Stimulated activated naive CD4-positive, alpha-beta T cell (primary cell): ENCODE results near the gene NBR1.
"Not testable (repeated sequence)": the region's sequence is repeated elsewhere in the genome, so short reads cannot be mapped to it uniquely, and the experiment has no call there.

Source experiments
- DNase-seq, 6 experiments: peaks; one replicate each; lab custom pipeline; 2025; lab: John Stamatoyannopoulos, UW

Gene NBR1

GRCh38 chr17:43212641-43213490 is 41.9 kb downstream of the NBR1 start:
- peak in 1 of 6 experiments; percentile 25 for DNase-seq

- DNase-seq = no peak
Measured at GRCh38 chr17:43213545-43213944, 42.5 kb downstream of the NBR1 start.

- no peak for DNase-seq
Measured at GRCh38 chr17:43215341-43215740, 44.3 kb downstream of the NBR1 start.

DNA sequence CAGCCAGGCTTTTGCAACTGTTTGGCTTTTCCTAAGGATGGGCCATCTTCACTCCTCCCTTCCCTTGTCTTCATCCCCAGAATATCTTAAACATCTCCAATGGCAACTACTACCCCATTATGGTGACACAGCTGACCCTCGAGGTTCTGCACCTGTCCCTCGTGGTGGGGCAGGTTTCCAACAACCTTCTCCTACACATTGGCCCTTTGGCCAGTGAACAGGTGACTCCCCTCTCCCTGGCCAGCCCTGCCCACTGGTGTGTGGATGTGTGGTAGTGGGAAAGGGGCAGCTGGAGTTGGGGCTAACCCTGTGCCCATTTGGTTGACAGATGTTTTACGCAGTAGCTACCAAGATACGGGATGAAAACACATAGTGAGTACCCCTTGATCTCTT is 45.4 kb downstream of the NBR1 start:
- no peak for DNase-seq

DNA sequence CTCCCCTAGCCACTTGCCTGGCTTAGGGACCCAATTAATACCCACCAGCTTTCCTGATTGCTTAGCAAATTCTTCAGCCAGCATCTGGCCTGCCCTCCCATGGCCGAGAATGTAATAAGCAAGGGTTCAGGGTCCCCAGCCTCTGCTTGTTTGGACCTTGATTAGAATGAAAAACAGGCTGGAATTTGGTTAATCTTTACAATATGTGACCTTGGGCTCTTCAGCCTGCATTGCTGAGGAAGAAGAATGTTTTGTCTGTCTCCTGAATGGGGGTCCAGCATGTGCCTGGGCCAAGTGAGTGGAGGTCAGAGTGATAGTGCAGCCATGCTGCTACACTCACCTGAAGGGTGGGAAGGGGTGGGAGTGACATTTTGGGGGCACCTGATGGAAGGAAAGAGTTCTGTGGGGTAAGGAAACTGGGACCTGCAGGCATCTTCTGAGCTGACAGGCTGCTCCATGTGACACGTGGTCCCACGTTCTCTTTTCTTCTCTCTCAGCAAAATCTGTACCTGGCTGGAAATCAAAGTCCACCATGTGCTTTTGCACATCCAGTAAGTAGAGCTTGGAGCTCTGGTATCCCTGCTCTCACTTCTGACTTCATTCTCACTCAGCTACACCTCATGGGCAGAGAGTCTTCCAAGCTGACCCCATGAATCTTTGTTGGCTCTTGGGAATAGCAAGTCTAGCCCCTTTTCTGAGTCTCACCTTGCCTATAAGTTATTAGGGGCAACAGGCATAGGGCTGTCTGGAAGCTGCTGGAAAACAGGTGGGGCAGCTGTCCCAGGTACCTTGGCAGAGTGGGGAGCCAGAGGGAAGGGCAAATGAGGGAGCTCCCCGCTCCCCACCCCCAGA is 46.0 kb downstream of the NBR1 start:
- no peak for DNase-seq

- no peak for DNase-seq
Measured at GRCh38 chr17:43217614-43218087, 46.6 kb downstream of the NBR1 start.

GRCh38 chr17:43219001-43219400 is 48.0 kb downstream of the NBR1 start:
- no peak for DNase-seq

DNA sequence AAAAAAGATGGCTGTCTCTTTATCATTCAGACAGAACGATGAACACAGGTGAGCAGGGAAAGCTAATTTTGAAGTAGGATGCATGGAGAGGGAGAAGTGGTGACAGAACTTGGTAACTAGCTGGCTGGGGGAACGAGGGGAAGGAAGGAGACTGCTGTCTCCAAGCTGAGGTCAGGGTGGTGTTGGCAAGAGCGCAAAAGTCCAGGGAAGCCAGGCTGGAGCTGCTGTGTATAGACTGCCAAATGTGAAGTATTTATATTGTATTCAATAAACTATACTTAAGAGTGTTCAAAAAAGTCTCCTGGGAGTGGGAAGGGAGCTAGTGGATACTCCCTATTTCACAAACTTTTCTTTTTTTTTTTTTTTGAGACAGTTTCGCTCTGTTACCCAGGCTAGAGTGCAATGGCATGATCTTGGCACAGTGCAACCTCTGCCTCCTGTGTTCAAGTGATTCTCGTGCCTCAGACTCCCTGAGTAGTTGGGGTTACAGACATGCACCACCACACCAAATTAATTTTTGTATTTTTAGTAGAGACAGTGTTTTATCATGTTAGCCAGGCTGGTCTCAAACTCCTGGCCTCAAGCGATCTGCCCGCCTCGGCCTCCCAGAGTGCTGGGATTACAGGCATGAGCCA is 48.8 kb downstream of the NBR1 start:
- no peak for DNase-seq

GRCh38 chr17:43220511-43221125 is 49.6 kb downstream of the NBR1 start:
- no peak for DNase-seq

DNA sequence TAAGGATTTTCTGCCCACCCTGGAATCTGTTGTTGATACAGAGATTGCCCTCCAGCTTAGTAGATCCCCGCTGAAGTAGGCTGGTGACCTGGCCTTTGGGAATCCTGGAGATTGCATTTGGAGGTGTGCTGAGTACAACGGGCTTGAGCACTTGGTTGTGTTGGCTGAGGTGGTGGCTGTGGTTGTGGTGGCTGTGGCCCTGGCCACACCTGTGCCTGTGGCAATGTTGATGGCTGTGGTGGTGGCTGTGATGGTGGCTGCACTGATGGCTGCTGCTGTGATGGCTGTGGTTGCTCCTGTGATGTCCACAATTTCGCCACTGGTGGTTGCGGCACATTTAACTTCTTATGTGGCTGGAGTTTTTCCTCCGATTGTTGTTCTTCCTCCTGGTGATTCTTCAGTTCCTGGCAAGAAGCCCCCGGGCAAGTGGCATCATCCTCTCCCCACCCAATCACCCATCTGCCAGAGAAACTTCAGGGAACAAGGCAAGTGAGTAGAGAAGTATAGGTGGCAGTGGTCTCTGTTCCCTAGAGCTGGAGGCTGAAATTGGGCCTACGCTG is 53.2 kb downstream of the NBR1 start:
- DNase-seq = no peak

DNA sequence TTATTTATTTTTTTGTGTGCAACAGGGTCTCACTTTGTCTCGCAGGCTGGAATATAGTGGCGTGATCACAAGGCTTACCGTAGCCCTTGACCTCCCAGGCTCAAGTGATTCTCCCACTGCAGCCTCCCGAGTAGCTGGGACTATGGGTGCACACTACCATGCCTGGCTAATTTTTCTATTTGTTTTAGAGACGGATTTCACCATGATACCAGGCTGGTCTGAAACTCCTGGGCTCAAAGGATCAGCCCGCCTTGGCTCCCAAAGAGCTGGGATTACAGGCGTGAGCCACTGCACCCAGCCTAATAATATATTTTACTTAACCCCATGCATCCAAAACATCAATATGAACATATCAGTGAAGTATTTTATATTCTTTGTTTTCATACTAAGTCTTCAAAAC is 55.4 kb downstream of the NBR1 start:
- DNase-seq = no peak

GRCh38 chr17:43228020-43228782 is 57.2 kb downstream of the NBR1 start, which contains the start of gene CCDC200:
Gene CCDC200 (minus strand): TSS chr17:43228623. CDS start chr17:43228554, 69 bp downstream.
- DNase-seq = not testable (repeated sequence)

DNA sequence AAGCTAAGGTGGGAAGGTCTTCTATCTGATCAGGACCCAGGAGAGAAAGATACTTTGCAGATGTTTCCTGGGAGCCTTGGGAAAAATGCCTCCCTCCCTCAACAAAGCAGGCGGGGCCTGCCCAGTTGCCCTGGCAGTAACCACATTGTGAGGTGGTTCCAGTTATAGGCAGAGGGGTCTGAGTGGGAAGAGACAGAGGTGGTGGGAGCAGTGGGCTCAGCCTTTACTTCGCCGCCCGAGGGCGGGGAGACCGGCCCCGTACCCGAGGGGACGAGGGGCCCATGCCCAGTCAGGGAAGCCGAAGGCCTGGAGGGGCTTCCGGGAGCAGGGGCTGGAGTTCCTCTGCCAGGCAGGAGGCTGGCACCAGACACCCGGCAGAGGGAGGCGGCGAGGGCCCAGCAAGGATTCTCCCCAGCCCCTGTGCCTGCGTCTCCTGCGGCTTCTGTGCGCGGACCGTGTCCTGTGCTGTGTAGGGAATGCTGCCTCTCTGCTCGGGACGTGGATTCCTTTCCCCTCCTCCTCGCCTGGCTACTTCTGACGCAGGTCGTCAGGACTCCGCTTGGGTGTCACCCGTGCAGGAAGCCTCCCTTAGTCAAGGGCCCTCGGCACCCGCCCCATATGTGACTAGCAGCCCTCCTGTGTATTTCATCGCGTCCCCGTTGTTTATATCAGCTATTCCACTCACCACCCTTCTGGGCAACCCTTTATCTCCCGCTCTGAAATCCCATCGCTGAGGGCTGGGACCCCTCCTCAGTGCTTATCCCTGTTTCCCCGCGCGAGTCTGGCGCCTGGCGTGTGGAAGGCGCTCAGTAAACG is 60.4 kb downstream of the NBR1 start:
- not testable (repeated sequence) for DNase-seq

DNA sequence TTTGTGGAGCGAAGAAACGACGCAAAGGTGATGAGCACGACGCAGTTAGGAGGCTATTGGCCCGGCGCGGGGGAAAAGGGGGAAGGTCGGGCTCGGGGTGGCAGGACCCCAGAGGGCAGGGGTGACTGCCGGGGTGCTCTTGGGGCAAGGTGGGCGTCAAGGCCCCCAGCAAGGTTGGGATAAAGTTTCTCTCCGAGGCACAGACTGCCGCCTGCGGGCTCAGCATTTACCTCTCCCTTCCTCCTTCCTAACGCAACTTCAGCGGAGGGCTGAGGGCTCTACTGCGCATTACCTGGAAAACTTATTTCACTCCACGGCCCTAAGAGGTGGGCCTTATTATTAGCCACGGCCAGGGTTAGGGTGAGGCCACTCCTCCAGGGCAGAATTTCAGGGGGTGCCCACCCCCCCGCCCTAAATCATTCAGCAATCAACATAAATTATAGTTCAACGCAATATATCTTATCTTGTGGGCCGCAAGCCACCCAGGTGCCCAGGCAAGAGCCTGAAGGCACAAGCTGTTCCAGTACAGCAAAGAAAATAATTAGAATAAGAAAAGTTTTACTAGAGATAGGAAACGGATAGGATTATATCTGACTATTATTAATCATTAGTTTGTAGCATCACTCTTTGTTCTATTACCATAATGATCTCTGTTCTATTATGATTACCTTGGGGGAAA is 61.1 kb downstream of the NBR1 start:
- not testable (repeated sequence) for DNase-seq

DNA sequence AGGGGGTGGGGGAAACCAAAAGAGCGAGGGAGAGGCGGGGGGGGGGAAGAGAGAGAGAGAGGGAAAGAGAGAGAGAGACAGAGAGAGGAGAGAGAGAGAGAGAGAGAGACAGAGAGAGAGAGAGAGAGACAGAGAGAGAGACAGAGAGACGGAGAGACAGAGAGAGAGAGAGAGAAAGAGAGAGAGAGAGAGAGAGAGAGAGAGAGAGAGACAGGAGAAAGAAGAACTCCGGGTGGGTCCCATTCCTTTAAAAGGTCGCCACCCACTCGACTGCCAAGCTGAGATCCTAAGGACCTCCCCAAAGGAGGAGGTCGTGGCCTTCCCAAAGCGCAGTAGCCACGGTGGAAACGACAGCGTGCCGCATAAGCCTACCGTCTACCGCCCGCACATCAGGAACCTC is 62.2 kb downstream of the NBR1 start:
- DNase-seq = not testable (repeated sequence)

GRCh38 chr17:43233877-43234276 is 62.9 kb downstream of the NBR1 start, which contains the start of gene RNU2-1:
Gene RNU2-1 (minus strand): TSS chr17:43233977.
- not testable (repeated sequence) for DNase-seq

DNA sequence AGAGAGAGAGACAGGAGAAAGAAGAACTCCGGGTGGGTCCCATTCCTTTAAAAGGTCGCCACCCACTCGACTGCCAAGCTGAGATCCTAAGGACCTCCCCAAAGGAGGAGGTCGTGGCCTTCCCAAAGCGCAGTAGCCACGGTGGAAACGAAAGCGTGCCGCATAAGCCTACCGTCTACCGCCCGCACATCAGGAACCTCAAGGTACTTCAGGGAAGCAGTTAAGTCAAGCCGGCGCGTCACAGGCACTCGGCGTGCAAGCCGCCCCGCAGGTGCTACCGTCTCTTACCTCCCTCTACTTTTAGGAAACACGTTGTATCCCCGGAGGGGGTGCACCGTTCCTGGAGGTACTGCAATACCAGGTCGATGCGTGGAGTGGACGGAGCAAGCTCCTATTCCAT is 68.6 kb downstream of the NBR1 start:
- not testable (repeated sequence) for DNase-seq

GRCh38 chr17:43240596-43241352 is 69.8 kb downstream of the NBR1 start:
- not testable (repeated sequence) for DNase-seq
